ENCODE data around the gene OR2Y1.
A peak's percentile ranks its signal among the peaks of the same experiment; 100 is the strongest.
"Not testable (repeated sequence)": the region's sequence is repeated elsewhere in the genome, so short reads cannot be mapped to it uniquely, and the experiment has no call there.

The OR2Y1 gene, protein sequence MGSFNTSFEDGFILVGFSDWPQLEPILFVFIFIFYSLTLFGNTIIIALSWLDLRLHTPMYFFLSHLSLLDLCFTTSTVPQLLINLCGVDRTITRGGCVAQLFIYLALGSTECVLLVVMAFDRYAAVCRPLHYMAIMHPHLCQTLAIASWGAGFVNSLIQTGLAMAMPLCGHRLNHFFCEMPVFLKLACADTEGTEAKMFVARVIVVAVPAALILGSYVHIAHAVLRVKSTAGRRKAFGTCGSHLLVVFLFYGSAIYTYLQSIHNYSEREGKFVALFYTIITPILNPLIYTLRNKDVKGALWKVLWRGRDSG

DNA sequence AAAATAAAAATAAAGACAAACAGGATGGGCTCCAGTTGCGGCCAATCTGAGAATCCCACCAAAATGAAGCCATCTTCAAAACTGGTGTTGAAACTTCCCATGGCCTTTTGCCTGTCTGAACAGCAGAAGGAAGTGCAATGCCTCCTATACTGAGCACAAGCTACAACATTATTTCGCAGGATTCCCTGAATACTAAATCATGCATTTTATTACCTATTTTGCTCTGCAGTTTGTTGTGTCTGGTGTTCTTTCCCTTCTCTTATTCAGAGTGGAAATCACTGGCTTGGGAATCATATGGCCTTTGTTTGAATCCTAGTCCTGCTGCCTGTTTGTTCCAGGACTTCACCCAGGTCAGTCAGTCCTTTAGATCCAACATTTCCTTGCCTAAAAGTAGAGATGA is at the start of gene OR2Y1:
Gene OR2Y1 (minus strand): TSS at position 101 of the 400 bp plus-strand sequence. CDS start 0 bp downstream, at position 101.
- no peak for DNase-seq (ENCODE audit: low read depth)

DNA sequence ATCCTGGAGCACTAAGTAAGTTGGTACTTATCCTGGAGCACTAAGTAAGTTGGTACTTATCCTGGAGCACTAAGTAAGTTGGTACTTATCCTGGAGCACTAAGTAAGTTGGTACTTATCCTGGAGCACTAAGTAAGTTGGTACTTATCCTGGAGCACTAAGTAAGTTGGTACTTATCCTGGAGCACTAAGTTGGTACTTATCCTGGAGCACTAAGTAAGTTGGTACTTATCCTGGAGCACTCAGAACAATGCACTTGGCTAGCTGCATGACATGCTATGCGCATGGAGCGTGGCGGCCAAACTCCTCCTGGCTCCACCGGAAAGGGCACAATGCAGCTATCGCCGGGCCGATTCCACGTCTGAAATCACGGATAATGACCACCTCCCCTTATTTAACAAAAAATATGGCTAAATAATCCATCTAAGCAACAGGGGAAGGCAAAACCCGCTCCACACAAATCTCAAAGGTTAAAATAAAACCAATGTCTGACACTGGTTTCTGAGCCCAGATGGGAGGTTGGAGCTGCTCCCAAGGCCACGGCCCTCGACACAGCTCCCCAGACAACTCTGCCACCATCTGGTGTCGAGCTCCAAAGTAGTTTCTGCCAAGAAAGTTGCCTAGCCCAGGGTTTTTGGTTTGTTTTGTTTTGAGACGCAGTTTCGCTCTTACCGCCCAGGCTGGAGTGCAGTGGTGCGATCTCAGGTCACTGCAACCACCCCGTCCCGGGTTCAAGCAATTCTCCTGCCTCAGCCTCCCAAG is 49.0 kb upstream of the OR2Y1 start:
- not testable (repeated sequence) for DNase-seq (ENCODE audit: low read depth)

DNA sequence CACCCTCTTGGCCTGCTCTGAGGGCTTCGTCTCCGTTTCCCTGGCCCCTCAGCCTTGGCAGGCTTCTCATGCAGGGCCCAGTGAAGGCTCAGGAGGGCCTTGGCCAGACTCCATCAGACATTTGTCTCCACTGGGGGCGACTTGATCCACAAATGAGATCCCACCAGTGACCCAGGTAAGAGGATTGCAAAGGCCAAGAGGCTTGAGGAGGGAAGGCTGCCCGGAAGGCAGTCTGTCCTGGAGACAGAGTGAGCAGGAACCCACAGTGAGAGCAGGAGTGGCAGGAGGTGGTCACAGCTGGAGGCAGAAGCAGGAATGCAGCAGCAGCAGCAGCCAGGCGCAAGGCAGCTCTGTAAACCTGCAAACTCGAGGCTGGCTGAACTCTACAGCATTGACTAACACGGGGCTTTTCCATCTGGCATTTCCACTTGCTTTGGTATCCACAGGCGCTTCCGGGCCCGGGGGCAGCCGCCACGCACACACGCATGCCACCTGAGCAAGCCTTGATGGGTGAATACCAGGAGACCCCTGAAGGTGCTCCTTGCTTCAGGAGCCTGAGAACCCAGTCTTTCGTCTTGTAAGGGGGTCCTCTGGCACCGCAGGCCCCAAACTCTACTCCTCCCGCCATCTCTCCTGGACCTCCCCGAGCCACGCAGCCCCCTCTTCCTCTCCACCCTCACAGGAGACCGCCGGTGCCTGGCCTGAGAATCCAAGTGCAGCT is 48.0 kb upstream of the OR2Y1 start:
- no peak for DNase-seq (ENCODE audit: low read depth)

DNA sequence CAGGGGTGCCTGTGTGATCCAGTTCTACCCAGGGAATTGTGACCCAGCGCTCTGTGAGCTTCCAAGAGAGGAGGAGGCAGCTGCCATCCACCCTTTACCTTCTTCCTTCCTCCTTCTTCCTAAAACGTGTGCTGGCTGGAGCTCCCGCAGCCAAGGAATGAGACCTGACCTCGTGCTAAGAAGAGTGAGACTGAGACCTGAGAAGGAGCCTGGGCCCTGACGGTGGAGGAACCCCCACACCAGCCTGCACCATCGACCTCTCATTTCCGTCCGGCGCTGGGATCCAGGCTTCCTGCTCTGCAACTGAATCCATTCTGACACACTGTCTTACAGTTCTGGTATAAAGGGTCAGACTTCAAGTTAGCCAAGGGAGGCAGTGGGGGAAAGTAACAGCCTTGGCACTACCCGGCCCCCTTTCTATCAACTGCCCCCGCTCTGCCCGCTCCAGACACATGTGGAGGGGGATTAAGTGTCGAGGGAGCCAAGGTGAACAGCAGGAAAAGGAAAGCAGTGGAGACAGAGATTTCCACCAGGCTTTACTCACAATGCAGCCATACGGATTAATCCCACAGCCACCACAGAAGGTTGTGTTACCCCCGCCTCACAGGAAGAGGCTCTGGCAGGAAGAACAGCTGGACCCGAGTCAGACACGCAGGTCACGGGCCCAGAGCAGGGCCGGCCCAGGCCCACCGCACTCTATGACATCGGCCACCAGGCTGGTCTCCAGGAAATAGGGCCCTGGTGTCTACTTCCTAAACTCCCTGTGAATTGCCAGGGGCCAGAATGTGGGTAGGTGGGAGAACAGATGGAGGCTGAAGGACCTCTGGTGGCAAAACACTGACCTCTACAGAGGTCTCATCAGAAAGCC is 46.9 kb upstream of the OR2Y1 start:
- no peak for DNase-seq (ENCODE audit: low read depth)

DNA sequence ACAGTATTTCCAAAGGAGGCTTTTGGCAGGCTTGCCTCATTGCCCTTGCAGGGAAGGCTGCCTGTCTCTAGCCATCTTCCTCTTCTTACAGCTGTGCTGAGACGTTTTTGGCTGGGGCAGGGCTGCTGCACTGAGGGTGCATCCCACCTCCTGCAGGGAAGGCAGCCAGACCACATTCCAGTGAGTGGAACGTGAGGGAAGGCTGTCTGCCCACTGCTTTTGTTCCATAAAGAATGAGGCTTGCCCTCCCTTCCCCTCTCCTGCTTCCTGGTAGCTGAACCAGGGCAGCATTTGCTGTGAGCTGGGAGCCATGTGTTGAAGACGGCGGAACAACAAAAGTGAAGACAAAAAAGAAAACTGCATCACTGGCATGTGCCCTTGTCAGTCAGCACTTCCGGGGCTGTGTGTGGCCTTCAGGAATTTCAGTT is 46.0 kb upstream of the OR2Y1 start:
- peak; percentile 83 for DNase-seq (ENCODE audit: low read depth)

DNA sequence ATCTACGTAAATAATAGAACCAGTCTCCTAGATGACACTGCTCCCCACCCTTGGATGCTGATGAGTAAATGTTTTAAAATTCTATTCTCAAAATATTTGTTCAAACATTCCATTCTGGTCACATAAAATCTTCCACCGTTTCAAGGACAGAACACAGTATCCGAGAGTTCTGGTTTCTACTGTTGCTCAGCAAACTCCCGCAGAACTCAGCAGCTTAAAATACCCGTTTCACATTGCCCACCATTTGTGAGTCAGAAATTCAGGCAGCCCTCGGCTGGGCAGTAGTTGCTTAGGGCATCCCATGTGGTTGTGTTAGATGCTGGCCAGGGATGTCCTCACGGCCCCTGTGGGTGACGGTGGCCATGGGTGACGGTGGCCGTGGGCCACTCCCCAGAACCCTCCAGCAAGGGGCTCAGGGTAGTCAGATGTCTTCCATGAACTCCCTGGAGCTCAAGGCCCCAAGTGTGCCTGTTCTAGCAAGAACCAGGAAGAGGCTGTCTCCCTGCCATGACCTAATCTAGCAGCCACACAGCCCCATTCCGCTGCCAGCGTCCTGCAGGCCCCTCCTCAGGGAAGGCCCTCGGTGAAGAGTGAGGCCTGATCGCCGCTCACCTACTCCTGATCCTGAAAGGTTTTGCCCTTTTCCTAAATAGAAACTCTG is 45.4 kb upstream of the OR2Y1 start:
- peak; percentile 79 for DNase-seq (ENCODE audit: low read depth)

DNA sequence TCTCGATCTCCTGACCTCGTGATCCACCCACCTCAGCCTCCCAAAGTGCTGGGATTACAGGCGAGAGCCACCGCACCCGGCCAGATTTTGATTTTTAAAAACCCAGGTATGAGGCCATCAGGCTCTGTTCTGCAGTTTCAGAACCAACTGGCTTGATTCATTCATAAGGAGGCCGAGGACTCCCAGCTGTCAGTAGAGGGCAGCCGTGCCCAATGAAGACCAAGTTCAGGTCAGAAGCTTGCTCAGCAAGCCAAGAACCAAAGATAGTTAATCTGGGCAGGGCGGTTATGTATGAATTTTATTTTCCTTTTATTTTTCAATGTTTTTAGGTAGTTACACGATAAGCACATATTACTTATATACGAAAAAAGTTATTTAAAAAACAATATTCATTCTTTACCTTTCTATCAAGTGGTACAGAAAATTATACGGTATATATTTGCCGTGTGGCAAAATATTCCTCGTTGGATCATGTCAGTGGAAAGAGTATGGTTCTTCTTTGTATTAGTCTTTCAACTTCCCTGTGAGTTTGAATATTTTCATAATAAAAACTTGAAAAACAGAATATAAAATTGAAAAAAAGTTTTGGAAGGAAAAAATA is 44.7 kb upstream of the OR2Y1 start:
- DNase-seq (ENCODE audit: low read depth) = peak; percentile 83

DNA sequence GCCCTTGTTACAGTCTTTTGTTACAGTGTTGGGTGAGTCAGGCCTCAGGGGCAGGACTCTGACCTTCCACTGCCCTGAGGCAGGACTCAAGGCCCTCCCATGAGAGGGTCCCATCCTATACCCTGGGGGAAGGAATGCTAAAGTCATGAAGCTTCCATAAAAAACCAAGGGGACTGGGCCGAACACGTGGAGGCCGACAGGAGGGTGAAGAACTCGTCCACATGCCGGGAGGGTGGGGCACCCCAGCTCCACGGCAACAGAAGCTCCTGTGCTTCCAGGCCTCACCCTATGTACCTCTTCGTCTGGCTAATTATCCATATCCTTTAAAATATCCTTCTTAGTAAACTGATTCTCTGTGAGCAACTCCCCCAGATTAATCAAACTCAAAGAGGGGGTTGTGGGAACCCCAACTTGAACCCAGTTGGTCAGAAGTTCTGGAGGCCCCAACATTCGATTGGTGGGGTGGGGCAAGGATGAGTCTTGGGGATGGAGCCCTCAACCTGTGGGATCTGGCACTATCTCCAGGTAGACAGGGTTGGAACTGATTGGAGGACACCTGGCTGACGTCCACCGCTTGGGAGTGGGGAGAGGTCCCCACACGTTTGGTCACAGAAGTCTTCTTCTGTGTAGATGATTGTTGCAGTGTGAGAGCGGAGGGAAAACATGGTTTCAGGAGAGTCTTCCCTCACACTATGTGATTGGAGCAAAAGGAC is 43.6 kb upstream of the OR2Y1 start:
- DNase-seq (ENCODE audit: low read depth) = no peak

DNA sequence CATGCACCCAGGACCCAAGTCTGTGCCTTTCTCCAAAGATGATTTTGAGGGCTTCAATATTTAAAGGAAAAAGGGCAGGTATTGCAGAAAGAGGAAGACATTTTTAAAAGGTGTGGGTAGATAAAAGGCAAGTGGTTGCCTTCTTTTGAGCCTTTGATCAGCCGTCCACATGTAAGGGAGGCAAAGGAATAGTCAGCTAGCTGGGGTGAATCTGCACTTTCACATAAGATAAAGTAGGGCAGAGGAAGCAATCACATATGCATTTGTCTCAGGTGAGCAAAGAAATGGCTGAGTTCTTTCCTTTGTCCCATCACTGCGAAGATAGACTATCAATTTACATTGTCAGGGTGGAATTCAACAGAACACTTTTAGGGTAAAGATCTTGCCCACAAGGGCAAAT is 42.9 kb upstream of the OR2Y1 start:
- DNase-seq (ENCODE audit: low read depth) = no peak

DNA sequence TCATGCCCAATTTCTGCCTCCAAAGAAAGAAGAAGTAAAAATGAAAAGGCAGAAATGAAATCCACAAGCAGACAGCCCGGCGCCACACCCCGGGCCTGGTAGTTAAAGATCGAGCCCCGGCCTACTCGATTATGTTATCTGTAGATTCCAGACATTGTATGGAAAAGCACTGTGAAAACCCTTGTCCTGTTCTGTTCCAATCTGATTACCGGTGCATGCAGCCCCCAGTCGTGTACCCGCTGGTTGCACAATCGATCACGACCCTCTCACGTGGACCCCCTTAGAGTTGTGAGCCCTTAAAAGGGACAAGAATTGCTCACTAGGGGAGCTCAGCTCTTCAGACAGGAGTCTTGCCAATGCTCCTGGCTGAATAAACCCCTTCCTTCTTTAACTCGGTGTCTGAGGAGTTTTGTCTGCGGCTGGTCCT is 42.1 kb upstream of the OR2Y1 start:
- DNase-seq (ENCODE audit: low read depth) = not testable (repeated sequence)

DNA sequence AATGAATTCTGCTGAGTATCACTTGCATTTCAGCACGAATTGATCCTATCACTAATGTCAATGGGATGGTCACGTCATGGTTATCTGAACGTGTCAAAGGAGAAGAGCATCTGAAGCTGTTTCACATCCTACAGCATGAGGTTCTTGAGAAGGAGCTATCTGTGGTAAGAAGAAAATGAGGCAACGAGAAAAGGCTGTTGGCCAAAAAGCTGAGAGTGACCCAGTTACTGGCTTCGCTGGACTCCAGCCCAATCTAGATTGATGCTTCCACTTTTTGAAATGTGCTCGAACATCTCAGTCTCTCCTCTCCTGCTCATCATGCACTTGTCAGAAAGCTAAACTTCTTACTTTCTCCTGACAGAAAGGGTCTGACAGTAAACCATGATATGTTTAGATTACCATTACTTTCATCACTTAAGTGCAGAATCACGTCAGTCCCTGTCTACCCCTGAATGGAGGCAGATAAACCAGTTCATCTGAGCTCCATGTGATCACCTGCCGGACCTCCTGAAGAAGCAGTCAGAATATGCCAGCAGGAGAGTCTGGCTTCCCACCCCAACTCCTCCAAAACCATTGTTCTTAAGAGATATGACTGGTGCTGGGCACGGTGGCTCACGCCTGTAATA is 40.2 kb upstream of the OR2Y1 start:
- no peak for DNase-seq (ENCODE audit: low read depth)

DNA sequence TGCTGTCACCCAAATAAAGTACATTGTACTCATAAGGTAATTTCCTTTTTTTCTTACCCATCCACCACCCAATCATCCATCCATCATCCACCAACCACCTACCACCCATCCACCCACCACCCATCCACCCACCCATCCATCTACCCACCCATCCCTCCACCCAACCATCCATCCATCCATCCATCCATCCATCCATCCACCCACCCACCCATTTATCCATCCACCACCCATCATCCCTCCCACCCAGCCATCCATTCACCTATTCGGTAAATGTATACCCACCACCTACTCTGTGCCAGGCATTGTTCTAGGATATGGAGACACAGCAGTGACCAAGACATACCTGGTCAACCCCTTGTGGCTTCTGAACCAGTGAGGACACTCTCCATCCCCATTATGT is 37.6 kb upstream of the OR2Y1 start:
- DNase-seq (ENCODE audit: low read depth) = no peak

DNA sequence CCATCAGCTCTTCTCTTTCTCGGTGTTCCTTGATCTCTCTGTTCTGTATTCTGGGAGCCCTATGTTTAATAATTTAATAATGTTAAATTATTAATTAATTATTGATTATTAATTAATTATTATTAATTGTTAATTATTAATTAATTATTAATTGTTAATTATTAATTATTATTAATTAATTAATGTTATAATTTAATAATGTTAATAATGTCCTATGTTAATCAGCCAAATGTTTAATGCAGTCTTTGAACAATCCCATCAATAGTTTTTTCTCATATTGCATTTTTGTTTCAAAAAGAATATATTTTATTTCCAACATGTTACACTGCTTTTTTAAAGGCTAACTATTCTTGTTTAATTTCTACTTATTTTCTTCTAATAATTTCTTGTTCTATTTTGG is 36.5 kb upstream of the OR2Y1 start:
- DNase-seq (ENCODE audit: low read depth) = no peak

DNA sequence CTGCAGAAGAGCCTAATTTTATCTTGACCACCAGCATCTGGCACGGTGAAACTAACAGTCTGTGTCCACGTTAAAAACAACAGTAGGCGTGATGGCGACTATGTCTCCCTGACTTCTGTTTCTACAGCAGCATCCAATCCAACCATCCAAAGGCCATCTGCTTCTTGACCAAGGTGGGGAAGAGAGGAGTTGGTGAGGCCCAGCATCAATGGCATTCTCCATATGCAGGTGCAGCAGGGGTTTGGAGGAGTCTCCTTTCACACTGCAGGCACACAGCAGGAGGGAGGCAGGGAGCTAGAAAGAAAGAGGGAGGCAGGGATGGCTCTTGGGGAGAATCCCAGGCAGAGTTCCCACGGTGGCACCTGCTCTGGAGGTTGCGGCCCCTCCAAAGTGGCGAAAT is 35.8 kb upstream of the OR2Y1 start:
- DNase-seq (ENCODE audit: low read depth) = no peak

DNA sequence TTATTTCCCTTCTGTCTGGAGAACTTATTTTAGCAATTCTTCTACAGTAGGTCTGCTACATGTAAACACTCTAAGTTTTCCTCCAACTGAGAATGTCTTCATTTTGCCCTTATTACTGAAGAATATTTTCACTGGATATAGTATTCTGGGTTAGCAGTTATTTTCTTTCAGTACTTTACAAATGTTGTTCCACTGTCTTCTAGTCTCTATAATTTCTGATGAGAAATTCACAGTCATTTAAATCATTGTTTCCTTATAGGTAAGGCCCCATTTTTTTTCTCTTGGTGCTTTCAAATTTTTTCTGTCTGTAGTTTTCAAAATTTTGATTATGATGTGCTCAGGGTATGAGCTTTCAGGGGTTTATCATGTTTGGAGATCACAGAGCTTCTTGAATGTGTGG is 32.0 kb upstream of the OR2Y1 start:
- no peak for DNase-seq (ENCODE audit: low read depth)

DNA sequence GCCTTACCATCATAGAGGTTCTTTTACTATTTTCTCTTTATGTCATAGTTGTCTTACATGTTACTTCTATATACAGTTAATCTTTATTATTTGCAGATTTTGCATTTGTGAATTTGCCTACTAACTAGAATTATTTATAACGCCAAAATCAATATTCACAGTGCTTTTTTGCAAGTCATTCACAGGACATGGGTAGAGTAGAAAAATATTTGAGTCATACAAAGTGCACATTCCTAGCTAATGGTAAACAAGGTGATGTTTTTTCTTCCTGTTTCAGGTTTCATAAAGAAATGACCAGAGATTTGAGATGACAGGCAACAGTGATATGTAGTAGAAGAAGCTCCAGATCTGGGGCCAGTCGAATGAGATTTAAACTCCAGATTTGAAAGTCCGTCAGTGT is 30.0 kb upstream of the OR2Y1 start:
- no peak for DNase-seq (ENCODE audit: low read depth)

DNA sequence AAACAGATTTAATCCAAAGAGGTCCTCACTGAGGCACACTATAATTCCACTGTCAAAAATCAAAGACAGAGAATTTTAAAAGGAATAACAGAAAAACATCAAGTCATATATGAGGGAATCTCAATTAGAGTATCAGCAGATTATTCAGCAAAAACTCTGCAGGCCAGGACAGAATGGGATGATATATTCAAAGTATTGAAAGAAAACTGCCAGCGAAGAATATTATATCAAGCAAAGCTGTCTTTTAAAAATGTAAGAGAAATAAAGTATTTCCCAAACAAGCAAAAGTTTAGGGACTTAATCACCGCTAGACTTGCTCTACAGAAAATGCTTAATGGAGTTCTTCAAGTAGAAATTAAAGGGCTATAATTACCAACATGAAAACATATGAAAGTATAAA is 15.7 kb upstream of the OR2Y1 start:
- DNase-seq (ENCODE audit: low read depth) = no peak

DNA sequence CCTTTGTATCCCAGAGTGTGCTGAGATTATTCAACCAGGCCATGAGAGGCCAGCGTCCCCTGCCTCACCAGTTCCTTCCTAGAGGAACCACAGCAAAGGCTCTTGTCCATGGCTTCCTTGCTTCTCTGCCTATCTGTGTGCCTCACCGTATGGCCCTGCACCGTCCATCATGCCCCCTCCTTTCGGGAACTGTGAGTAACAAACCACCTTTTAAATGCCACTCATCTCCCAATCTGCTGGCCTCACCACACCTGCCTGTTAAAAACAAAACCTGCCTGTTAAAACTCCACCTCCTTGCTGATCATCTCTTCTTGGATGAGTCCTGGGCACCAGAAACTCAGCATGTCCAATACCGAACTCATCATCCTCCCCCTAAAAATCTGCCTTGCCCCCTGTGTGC is 4.4 kb upstream of the OR2Y1 start:
- DNase-seq (ENCODE audit: low read depth) = no peak

DNA sequence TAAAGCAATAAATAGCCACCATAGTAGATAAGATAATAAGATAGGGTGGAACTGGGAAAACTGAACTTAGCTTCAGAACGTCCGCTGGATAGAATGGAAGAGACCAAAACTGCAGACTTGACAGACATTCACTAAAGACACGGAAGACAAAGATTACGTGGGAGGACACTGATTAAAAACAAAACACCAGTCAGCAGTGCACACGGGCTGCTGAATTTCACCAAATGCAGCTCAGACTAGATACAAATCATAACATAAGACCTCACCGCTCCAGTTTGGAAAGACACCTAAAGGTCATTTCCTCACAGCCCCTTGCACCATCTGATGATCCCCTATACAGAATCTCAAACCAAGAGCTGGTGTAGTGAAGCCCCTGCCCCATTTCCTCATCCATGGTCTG is 2.9 kb upstream of the OR2Y1 start:
- DNase-seq (ENCODE audit: low read depth) = no peak

DNA sequence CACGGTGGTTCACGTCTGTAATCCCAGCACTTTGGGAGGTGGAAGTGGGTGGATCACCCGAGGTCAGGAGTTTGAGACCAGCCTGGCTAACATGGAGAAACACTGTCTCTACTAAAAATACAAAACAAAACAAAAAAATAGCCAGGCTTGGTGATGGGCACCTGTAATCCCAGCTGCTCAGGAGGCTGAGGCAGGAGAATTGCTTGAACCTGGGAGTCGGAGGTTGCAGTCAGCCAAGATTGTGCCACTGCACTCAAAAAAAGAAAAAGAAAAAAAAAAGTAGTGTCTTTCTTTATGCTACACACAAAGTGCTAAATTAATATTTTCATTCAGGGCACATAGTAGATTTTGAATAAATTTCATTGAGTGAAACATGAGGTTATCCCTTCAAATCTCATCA is 1.1 kb upstream of the OR2Y1 start:
- DNase-seq (ENCODE audit: low read depth) = not testable (repeated sequence)
